ENCODE measurements around the gene TAAR6.
"Not testable (repeated sequence)": the region's sequence is repeated elsewhere in the genome, so short reads cannot be mapped to it uniquely, and the experiment has no call there.

TAAR6 gene

GRCh38 chr6:132590362-132590761 lies 20.2 kb downstream of the TAAR6 start:
- DNase-seq (ENCODE audit: low read depth) = no peak

- DNase-seq (ENCODE audit: low read depth) = no peak
Measured at GRCh38 chr6:132592855-132593254, 22.7 kb downstream of the TAAR6 start.

- DNase-seq (ENCODE audit: low read depth) = no peak
Measured at GRCh38 chr6:132596201-132596600, 26.1 kb downstream of the TAAR6 start.

GRCh38 chr6:132598473-132598872 lies 28.4 kb downstream of the TAAR6 start:
- DNase-seq (ENCODE audit: low read depth) = no peak

GRCh38 chr6:132600900-132601299 lies 30.8 kb downstream of the TAAR6 start:
- not testable (repeated sequence) for DNase-seq (ENCODE audit: low read depth)

GRCh38 chr6:132604635-132605152 lies 34.6 kb downstream of the TAAR6 start:
- no peak for DNase-seq (ENCODE audit: low read depth)

GRCh38 chr6:132607544-132608233 lies 37.6 kb downstream of the TAAR6 start:
- DNase-seq (ENCODE audit: low read depth) = no peak

GRCh38 chr6:132611616-132612015 lies 41.5 kb downstream of the TAAR6 start:
- DNase-seq (ENCODE audit: low read depth) = no peak

GRCh38 chr6:132612449-132613108 lies 42.5 kb downstream of the TAAR6 start:
- no peak for DNase-seq (ENCODE audit: low read depth)

- no peak for DNase-seq (ENCODE audit: low read depth)
Measured at GRCh38 chr6:132614554-132614953, 44.4 kb downstream of the TAAR6 start.

- DNase-seq (ENCODE audit: low read depth) = no peak
Measured at GRCh38 chr6:132616677-132617076, 46.6 kb downstream of the TAAR6 start.
